H9 (cell line): ENCODE data around the gene BCAR1. TPM values are rescaled to one million over a fixed set of nuclear protein-coding genes. Genes with fewer than 3 reads are reported as not detected.

Source experiments
- DNase-seq: peaks from one replicate; pipeline ENCODE4 v3.0.0-alpha.2; 2017
- H2AFZ ChIP-seq: one replicate; pipeline ENCODE4 v1.6.1; 2013; ENCODE audit warnings: mild to moderate bottlenecking, low read length, control low read depth, moderate library complexity
- H2AK5ac ChIP-seq: 2 replicates; pipeline ENCODE4 v1.6.1; 2013; ENCODE audit warnings: low read length, control low read depth, mixed read lengths; ENCODE audit not compliant: insufficient read length
- H2BK120ac ChIP-seq: one replicate; pipeline ENCODE4 v1.6.1; 2013; ENCODE audit warnings: low read depth, mild to moderate bottlenecking, low read length, control low read depth, inconsistent platforms; ENCODE audit not compliant: poor library complexity, severe bottlenecking
- H2BK12ac ChIP-seq: 2 replicates; pipeline ENCODE4 v1.6.1; 2013; ENCODE audit warnings: low read length, control low read depth, mixed read lengths, low read depth; ENCODE audit not compliant: insufficient read length
- H2BK15ac ChIP-seq: 2 replicates; pipeline ENCODE4 v1.6.1; 2013; ENCODE audit warnings: low read depth, low read length, control low read depth
- H2BK20ac ChIP-seq: one replicate; pipeline ENCODE4 v1.6.1; 2013; ENCODE audit warnings: low read depth, mild to moderate bottlenecking, low read length, control low read depth, inconsistent platforms; ENCODE audit not compliant: poor library complexity, severe bottlenecking
- H2BK5ac ChIP-seq: 2 replicates; pipeline ENCODE4 v1.6.1; 2013; ENCODE audit warnings: low read length, control low read depth, mixed read lengths; ENCODE audit not compliant: insufficient read length
- H3K14ac ChIP-seq: 2 replicates; pipeline ENCODE4 v1.6.1; 2013; ENCODE audit warnings: low read length, control low read depth; ENCODE audit not compliant: insufficient read depth
- H3K18ac ChIP-seq: 2 replicates; pipeline ENCODE4 v1.6.1; 2013; ENCODE audit warnings: low read depth, mild to moderate bottlenecking, mixed read lengths, low read length, control low read depth; ENCODE audit not compliant: insufficient read length
- H3K23ac ChIP-seq: 2 replicates; pipeline ENCODE4 v1.6.1; 2013; ENCODE audit warnings: low read length, control low read depth, mixed read lengths, low read depth; ENCODE audit not compliant: insufficient read length
- H3K23me2 ChIP-seq: 2 replicates; pipeline ENCODE4 v1.6.1; 2013; ENCODE audit warnings: low read depth, mild to moderate bottlenecking, mixed read lengths, low read length, control low read depth; ENCODE audit not compliant: insufficient read length, poor library complexity, severe bottlenecking
- H3K27ac ChIP-seq: 2 replicates; pipeline ENCODE4 v1.5.1; 2013; ENCODE audit warnings: low read length, control low read depth, mixed read lengths, low read depth; ENCODE audit not compliant: insufficient read length
- H3K27me3 ChIP-seq: 2 replicates; pipeline ENCODE4 v1.6.1; 2013; ENCODE audit warnings: low read length, control low read depth, inconsistent platforms; ENCODE audit not compliant: insufficient read depth
- H3K4ac ChIP-seq: 2 replicates; pipeline ENCODE4 v1.6.1; 2013; ENCODE audit warnings: low read depth, mild to moderate bottlenecking, control low read depth, inconsistent platforms, low read length, moderate library complexity
- H3K4me1 ChIP-seq: 2 replicates; pipeline ENCODE4 v1.6.1; 2013; ENCODE audit warnings: low read length, control low read depth, inconsistent platforms; ENCODE audit not compliant: insufficient read depth
- H3K4me2 ChIP-seq: 2 replicates; pipeline ENCODE4 v1.6.1; 2013; ENCODE audit warnings: low read length, control low read depth, mixed read lengths; ENCODE audit not compliant: insufficient read length, insufficient read depth
- H3K56ac ChIP-seq: 2 replicates; pipeline ENCODE4 v1.6.1; 2013; ENCODE audit warnings: low read depth, mild to moderate bottlenecking, mixed read lengths, low read length, control low read depth; ENCODE audit not compliant: insufficient read length
- H3K79me1 ChIP-seq: 2 replicates; pipeline ENCODE4 v1.6.1; 2013; ENCODE audit warnings: low read depth, mild to moderate bottlenecking, moderate library complexity, low read length, control low read depth, inconsistent platforms; ENCODE audit not compliant: insufficient read depth, poor library complexity, severe bottlenecking
- H3K79me2 ChIP-seq: 2 replicates; pipeline ENCODE4 v1.6.1; 2013; ENCODE audit warnings: low read length, control low read depth, inconsistent platforms; ENCODE audit not compliant: insufficient read depth
- H3K9ac ChIP-seq: 2 replicates; pipeline ENCODE4 v1.6.1; 2013; ENCODE audit warnings: low read length, control low read depth, mixed read lengths; ENCODE audit not compliant: insufficient read length; ENCODE audit errors: extremely low read depth
- H3K9me3 ChIP-seq: one replicate; pipeline ENCODE4 v1.6.1; 2013; ENCODE audit warnings: low read depth, low read length, inconsistent platforms; ENCODE audit not compliant: control insufficient read depth
- H3T11ph ChIP-seq: one replicate; pipeline ENCODE4 v1.6.1; 2013; ENCODE audit warnings: mild to moderate bottlenecking, low read length, control low read depth, inconsistent platforms
- H4K20me1 ChIP-seq: one replicate; pipeline ENCODE4 v1.6.1; 2013; ENCODE audit not compliant: control insufficient read depth, insufficient read length, insufficient read depth
- H4K5ac ChIP-seq: 2 replicates; pipeline ENCODE4 v1.6.1; 2013; ENCODE audit warnings: low read depth, mild to moderate bottlenecking, mixed read lengths, low read length, control low read depth; ENCODE audit not compliant: insufficient read length
- H4K8ac ChIP-seq: replicated peaks from 2 replicates; pipeline ENCODE4 v1.6.1; 2013; ENCODE audit warnings: low read length, control low read depth, mixed read lengths, low read depth; ENCODE audit not compliant: insufficient read length
- H4K91ac ChIP-seq: 2 replicates; pipeline ENCODE4 v1.6.1; 2013; ENCODE audit warnings: low read depth, mild to moderate bottlenecking, moderate library complexity, mixed read lengths, low read length, control low read depth; ENCODE audit not compliant: insufficient read length
- H3K27ac Mint-ChIP-seq, 3 experiments: 2 replicates in 2 of 3; 3 replicates in 1 of 3; pipeline ENCODE4 v1.8.0; 2020 to 2021; ENCODE audit warnings: mixed read lengths in 3 of 3, mild to moderate bottlenecking in 1 of 3, moderate library complexity in 1 of 3
- H3K27me3 Mint-ChIP-seq: 2 replicates; pipeline ENCODE4 v1.8.0; 2021; ENCODE audit warnings: low read depth, mild to moderate bottlenecking, moderate library complexity, mixed read lengths
- H3K36me3 Mint-ChIP-seq, 3 experiments: 2 replicates in 2 of 3; 3 replicates in 1 of 3; pipeline ENCODE4 v1.8.0; 2020 to 2021; ENCODE audit warnings: low read depth in 3 of 3, mixed read lengths in 3 of 3; ENCODE audit not compliant: insufficient read depth in 1 of 3
- H3K4me1 Mint-ChIP-seq, 2 experiments: 2 replicates each; pipeline ENCODE4 v1.8.0; 2020; ENCODE audit warnings: mixed read lengths in 2 of 2
- H3K4me3 Mint-ChIP-seq, 2 experiments: 2 replicates in 1 of 2; 3 replicates in 1 of 2; pipeline ENCODE4 v1.8.0; 2020 to 2021; ENCODE audit warnings: mild to moderate bottlenecking in 2 of 2, mixed read lengths in 2 of 2, moderate library complexity in 1 of 2
- H3K9me3 Mint-ChIP-seq, 2 experiments: 2 replicates in 1 of 2; 3 replicates in 1 of 2; pipeline ENCODE4 v1.8.0; 2020; ENCODE audit warnings: mild to moderate bottlenecking in 2 of 2, mixed read lengths in 2 of 2, moderate library complexity in 1 of 2
- WGBS: extraction: QIAGEN DNeasy Blood & Tissue Kit; methylation state at CpG from one replicate; pipeline ENCODE4 v1.1.7; 2013; ENCODE audit warnings: missing lambda C conversion rate, low lambda C conversion rate, mixed read lengths; ENCODE audit not compliant: insufficient read length; ENCODE audit errors: extremely low coverage; 5-methylcytosine and 5-hydroxymethylcytosine counted together
- total RNA-seq: library from RNA; stranded (reverse); gene quantifications from 2 replicates; pipeline ENCODE4 v1.2.1, GENCODE V29; 2021
- TF ChIP-seq, protein P1 (sequence below): fragments of 200-600 bp; sonication (generic); conservative IDR thresholded peaks from 3 replicates; pipeline ENCODE4 v1.8.0; 2021; ENCODE audit warnings: antibody characterized with exemption, mild to moderate bottlenecking

BCAR1 gene
- total RNA-seq, 1 experiment from 2014 or later = 97.1 TPM

GRCh38 chr16:75198135-75198600, 53.3 kb downstream of the BCAR1 start:
- Histone ChIP-seq H3K14ac (no peak overlapping the region), H2BK20ac (no peak overlapping the region), H3K27ac (no peak overlapping the region), H2BK12ac (no peak overlapping the region), H4K91ac (no peak overlapping the region), H3K4me1 (no peaks in the 10 kb centered on the region), H3T11ph (no peak overlapping the region), H3K18ac (no peak overlapping the region), H4K5ac (no peak overlapping the region), H2BK120ac (no peak overlapping the region), H3K79me2 (no peaks in the 10 kb centered on the region), H3K23ac (no peak overlapping the region), H2BK5ac (no peak overlapping the region), H4K20me1 (no peaks in the 10 kb centered on the region), H2BK15ac (no peak overlapping the region), H3K23me2 (no peaks in the 10 kb centered on the region), H2AFZ (no peak overlapping the region), H3K9ac (no peak overlapping the region), H3K4ac (no peak overlapping the region), H3K9me3 (no peaks in the 10 kb centered on the region), H3K79me1 (no peaks in the 10 kb centered on the region), H2AK5ac (no peak overlapping the region), H3K56ac (no peak overlapping the region), H3K4me2 (no peak overlapping the region), H3K27me3 (no peaks in the 10 kb centered on the region), H4K8ac (no peak overlapping the region)
- peaks cover 6% of the 10 kb centered on the region for H3K27me3 Mint-ChIP-seq
- no peaks in the 10 kb centered on the region for H3K36me3 Mint-ChIP-seq
- peaks cover 0 to 9% of the 10 kb centered on the region in 2 experiments for H3K4me1 Mint-ChIP-seq
- TF ChIP-seq, protein P1, sequence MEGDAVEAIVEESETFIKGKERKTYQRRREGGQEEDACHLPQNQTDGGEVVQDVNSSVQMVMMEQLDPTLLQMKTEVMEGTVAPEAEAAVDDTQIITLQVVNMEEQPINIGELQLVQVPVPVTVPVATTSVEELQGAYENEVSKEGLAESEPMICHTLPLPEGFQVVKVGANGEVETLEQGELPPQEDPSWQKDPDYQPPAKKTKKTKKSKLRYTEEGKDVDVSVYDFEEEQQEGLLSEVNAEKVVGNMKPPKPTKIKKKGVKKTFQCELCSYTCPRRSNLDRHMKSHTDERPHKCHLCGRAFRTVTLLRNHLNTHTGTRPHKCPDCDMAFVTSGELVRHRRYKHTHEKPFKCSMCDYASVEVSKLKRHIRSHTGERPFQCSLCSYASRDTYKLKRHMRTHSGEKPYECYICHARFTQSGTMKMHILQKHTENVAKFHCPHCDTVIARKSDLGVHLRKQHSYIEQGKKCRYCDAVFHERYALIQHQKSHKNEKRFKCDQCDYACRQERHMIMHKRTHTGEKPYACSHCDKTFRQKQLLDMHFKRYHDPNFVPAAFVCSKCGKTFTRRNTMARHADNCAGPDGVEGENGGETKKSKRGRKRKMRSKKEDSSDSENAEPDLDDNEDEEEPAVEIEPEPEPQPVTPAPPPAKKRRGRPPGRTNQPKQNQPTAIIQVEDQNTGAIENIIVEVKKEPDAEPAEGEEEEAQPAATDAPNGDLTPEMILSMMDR = no peak
- no peaks in the 10 kb centered on the region; a peak in 1 of 5 replicates for H3K9me3 Mint-ChIP-seq
- H3K4me3 Mint-ChIP-seq = no peak overlapping the region
- peak overlapping the region in 1 of 3 experiments; percentile 36; a peak in 1 of 7 replicates for H3K27ac Mint-ChIP-seq
- no CpG with 5 or more reads among the region's 18 CpGs for WGBS
- DNase-seq = no peak
